Subcutaneous abdominal adipose tissue (tissue), 5 donors: Measurements from ENCODE around the gene RANGAP1.

Experiments
- H3K27ac ChIP-seq: one replicate; pipeline ENCODE4 v1.7.0; 2013; ENCODE audit warnings: low read depth, mild to moderate bottlenecking, inconsistent platforms, low read length, moderate library complexity
- H3K27me3 ChIP-seq, 5 donors: one replicate each; pipeline ENCODE4 v1.7.0; 2013; ENCODE audit warnings: low read length in 5 of 5, inconsistent platforms in 1 of 5; ENCODE audit not compliant: control insufficient read depth in 5 of 5, insufficient read depth in 4 of 5
- H3K36me3 ChIP-seq, 5 donors: one replicate each; pipeline ENCODE4 v1.7.0; 2013; ENCODE audit warnings: low read length in 5 of 5; ENCODE audit not compliant: control insufficient read depth in 5 of 5, insufficient read depth in 5 of 5
- H3K4me1 ChIP-seq, 5 donors: one replicate each; pipeline ENCODE4 v1.7.0; 2013; ENCODE audit warnings: low read length in 5 of 5, mild to moderate bottlenecking in 3 of 5, moderate library complexity in 1 of 5; ENCODE audit not compliant: control insufficient read depth in 5 of 5, insufficient read depth in 5 of 5
- H3K4me3 ChIP-seq, 5 donors: one replicate each; pipeline ENCODE4 v1.7.0; 2013; ENCODE audit warnings: low read length in 5 of 5, low read depth in 1 of 5
- H3K9ac ChIP-seq, 5 donors: one replicate each; pipeline ENCODE4 v1.7.0; 2013; ENCODE audit warnings: low read length in 5 of 5, mild to moderate bottlenecking in 4 of 5, moderate library complexity in 3 of 5
- H3K9me3 ChIP-seq, 5 donors: one replicate each; pipeline ENCODE4 v1.7.0; 2013; ENCODE audit warnings: low read length in 5 of 5; ENCODE audit not compliant: control insufficient read depth in 5 of 5
- donor health status: healthy.
- donor health status: healthy.
- donor health status: healthy.
- donor health status: healthy.
- donor health status: healthy.

Gene RANGAP1

GRCh38 chr22:41285441-41285819 is 557 bp downstream of the RANGAP1 start:
- Histone ChIP-seq H3K4me3 (peak overlapping the region; percentile 62 to 93 (median 89)), H3K9ac (peak overlapping the region; percentile 77 to 94 (median 86)), H3K27ac (peak overlapping the region; percentile 94), H3K27me3 (no peaks in the 10 kb centered on the region), H3K9me3 (no peaks in the 10 kb centered on the region), H3K36me3 (peaks cover 3 to 11% (median 7%) of the 10 kb centered on the region in 5 donors), H3K4me1 (peaks cover 3 to 28% (median 25%) of the 10 kb centered on the region in 5 donors)

DNA sequence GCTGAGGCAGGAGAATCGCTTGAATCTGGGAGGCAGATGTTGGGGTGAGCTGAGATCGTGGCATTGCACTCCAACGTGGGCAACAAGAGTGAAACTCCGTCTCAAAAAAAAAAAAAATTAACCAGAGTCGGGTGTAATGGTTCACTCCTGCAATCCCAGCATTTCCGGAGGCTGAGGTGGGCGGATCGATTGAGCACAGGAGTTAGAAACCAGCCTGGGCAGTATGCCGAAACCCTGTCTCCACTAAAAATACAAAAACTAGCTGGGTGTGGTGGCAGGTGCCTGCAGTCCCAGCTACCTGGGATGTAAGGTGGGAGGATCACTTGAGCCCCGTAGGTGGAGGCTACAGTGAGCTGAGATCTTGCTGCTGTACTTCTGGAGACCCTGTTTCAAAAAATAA is 1.5 kb downstream of the RANGAP1 start:
- H3K27ac ChIP-seq: peak overlapping the region; percentile 94
- peaks cover 3 to 26% (median 25%) of the 10 kb centered on the region in 5 donors for H3K4me1 ChIP-seq
- H3K27me3 ChIP-seq: no peaks in the 10 kb centered on the region
- H3K36me3 ChIP-seq: peaks cover 3 to 18% (median 16%) of the 10 kb centered on the region in 5 donors
- no peak overlapping the region for H3K4me3 ChIP-seq
- no peak overlapping the region for H3K9ac ChIP-seq
- H3K9me3 ChIP-seq: no peaks in the 10 kb centered on the region

GRCh38 chr22:41280854-41281253 is 5.1 kb downstream of the RANGAP1 start:
- peaks cover 3 to 42% (median 29%) of the 10 kb centered on the region in 5 donors for H3K36me3 ChIP-seq
- H3K4me3 ChIP-seq: no peak overlapping the region
- no peak overlapping the region for H3K27ac ChIP-seq
- no peaks in the 10 kb centered on the region for H3K27me3 ChIP-seq
- H3K4me1 ChIP-seq: peaks cover 3 to 14% (median 11%) of the 10 kb centered on the region in 5 donors
- no peaks in the 10 kb centered on the region for H3K9me3 ChIP-seq
- no peak overlapping the region for H3K9ac ChIP-seq

DNA sequence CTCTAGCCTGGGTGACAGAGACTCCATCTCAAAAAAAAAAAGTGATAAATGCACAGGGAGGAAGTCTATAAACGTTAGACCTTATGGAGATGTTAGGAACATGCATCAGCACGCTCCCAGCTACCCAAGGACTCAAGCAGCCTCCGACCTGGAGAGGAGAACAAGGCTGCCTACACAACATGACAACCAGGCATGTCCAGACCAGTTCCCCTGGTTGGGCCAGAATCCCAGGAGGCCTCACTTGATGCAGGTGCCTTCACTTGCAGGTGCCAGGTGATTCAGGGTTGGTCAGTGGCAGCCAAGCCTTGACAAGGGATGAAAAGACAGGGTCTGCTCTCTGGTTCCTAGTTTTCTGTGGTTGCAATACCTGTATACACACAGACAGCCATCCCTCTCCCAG is 5.9 kb downstream of the RANGAP1 start:
- Histone ChIP-seq H3K27ac (no peak overlapping the region), H3K36me3 (peaks cover 3 to 49% (median 32%) of the 10 kb centered on the region in 5 donors), H3K27me3 (no peaks in the 10 kb centered on the region), H3K9me3 (no peaks in the 10 kb centered on the region), H3K4me3 (no peak overlapping the region), H3K4me1 (peaks cover 0 to 8% (median 3%) of the 10 kb centered on the region in 5 donors), H3K9ac (no peak overlapping the region)

GRCh38 chr22:41274856-41275255 is 11.1 kb downstream of the RANGAP1 start:
- no peak overlapping the region for H3K9ac ChIP-seq
- no peak overlapping the region for H3K27ac ChIP-seq
- H3K9me3 ChIP-seq: no peaks in the 10 kb centered on the region
- peaks cover 0 to 74% (median 54%) of the 10 kb centered on the region in 5 donors for H3K36me3 ChIP-seq
- H3K4me3 ChIP-seq: no peak overlapping the region
- H3K4me1 ChIP-seq: peaks cover 2 to 7% (median 5%) of the 10 kb centered on the region in 5 donors
- H3K27me3 ChIP-seq: no peaks in the 10 kb centered on the region

- Histone ChIP-seq H3K36me3 (peaks cover 4 to 79% (median 59%) of the 10 kb centered on the region in 5 donors), H3K27ac (no peak overlapping the region), H3K4me1 (peaks cover 2 to 7% (median 5%) of the 10 kb centered on the region in 5 donors), H3K9me3 (no peaks in the 10 kb centered on the region), H3K4me3 (no peak overlapping the region), H3K9ac (no peak overlapping the region), H3K27me3 (no peaks in the 10 kb centered on the region)
These were observed 12.9 kb downstream of the RANGAP1 start for GRCh38 chr22:41273128-41273527.

- Histone ChIP-seq H3K4me3 (no peak overlapping the region), H3K36me3 (peaks cover 4 to 83% (median 63%) of the 10 kb centered on the region in 5 donors), H3K9me3 (no peaks in the 10 kb centered on the region), H3K27ac (no peak overlapping the region), H3K4me1 (peaks cover 2 to 7% (median 5%) of the 10 kb centered on the region in 5 donors), H3K27me3 (no peaks in the 10 kb centered on the region), H3K9ac (no peak overlapping the region)
These were observed 14.2 kb downstream of the RANGAP1 start for GRCh38 chr22:41271787-41272186.

DNA sequence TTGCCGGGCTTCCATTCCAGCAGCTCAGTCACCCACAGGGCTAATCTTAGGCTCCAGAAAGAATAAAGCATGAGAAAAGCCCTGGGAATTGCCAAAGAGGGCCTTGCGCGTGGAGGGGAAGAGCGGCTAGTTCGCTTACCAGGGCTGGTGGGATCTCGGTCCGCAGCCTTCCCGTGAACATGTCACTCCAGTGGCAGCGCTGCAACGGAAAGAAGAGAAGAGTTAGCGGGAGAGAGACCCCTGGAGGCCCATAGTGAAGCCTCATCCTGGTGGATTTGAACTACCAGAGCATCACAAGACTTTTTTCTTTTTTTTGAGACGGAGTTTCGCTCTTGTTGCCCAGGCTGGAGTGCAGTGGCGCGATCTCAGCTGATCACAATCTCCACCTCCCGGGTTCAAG is 18.0 kb downstream of the RANGAP1 start:
- Histone ChIP-seq H3K27ac (no peak overlapping the region), H3K36me3 (peaks cover 4 to 84% (median 68%) of the 10 kb centered on the region in 5 donors), H3K4me3 (no peak overlapping the region), H3K9me3 (no peaks in the 10 kb centered on the region), H3K9ac (no peak overlapping the region), H3K27me3 (no peaks in the 10 kb centered on the region), H3K4me1 (no peaks in the 10 kb centered on the region)

DNA sequence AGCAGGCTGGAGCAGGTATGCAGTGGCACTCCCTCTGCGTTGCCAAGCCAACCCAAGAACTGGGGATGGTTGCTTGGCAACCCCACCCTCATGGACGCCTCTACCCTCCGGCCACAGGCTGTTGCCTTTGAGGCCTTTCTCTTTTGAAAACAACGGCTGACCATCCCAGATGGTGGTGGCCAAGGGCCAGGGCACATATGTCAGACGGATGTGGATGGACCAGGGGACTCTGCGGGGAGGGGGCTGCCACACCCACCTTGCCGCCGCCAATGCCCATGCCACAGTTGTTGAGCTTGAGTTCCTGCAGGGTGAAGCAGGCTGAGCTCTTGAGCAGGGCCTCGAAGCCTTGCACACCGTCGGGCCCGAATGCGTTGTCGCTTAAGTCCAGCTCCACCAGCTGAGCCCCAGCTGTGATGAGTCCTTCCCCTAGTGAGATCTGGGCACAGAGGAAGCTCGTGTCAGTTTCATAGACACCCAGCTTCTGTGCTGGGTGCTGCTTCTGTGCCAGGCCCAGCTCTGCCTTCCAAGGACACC is 21.5 kb downstream of the RANGAP1 start:
- no peaks in the 10 kb centered on the region for H3K4me1 ChIP-seq
- H3K4me3 ChIP-seq: no peak overlapping the region
- no peak overlapping the region for H3K9ac ChIP-seq
- no peaks in the 10 kb centered on the region for H3K27me3 ChIP-seq
- H3K9me3 ChIP-seq: no peaks in the 10 kb centered on the region
- H3K27ac ChIP-seq: no peak overlapping the region
- H3K36me3 ChIP-seq: peaks cover 4 to 91% (median 77%) of the 10 kb centered on the region in 5 donors

DNA sequence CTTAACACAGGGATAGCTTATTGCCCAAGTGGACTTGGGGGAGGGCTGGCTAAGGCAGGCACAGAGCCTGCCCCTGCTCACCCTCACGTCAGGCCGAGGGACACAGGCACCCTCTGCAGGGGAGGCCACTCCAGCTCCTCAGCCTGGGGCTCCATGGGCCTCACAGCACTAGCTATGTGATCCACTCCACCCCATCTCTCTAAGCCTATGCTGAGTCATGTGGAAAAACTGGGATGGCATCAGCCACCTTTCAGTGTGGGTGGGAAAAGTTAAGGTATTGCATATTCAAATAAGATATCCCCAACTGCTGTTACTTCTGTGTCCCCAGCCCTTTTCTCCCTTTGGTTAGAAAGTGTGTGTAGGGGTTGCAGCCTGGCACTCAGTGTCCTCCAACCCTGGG is 22.3 kb downstream of the RANGAP1 start:
- no peak overlapping the region for H3K9ac ChIP-seq
- H3K9me3 ChIP-seq: no peaks in the 10 kb centered on the region
- no peak overlapping the region for H3K27ac ChIP-seq
- no peak overlapping the region for H3K4me3 ChIP-seq
- peaks cover 0 to 88% (median 77%) of the 10 kb centered on the region in 5 donors for H3K36me3 ChIP-seq
- H3K4me1 ChIP-seq: no peaks in the 10 kb centered on the region
- H3K27me3 ChIP-seq: no peaks in the 10 kb centered on the region
